PC-9 (cell line): ENCODE measurements around the gene MYBPHL.

Source experiments
- CTCF ChIP-seq: fragments of 200-600 bp; sonication (generic); conservative IDR thresholded peaks from 2 replicates; pipeline ENCODE4 v1.6.1; 2017; ENCODE audit warnings: mixed run types, antibody characterized with exemption, mild to moderate bottlenecking, moderate library complexity
- EZH2 ChIP-seq: fragments of 200-600 bp; sonication (generic); IDR thresholded peaks from 2 replicates; pipeline ENCODE4 v1.8.0; 2017; ENCODE audit warnings: antibody characterized with exemption, low read depth

- TF ChIP-seq CTCF (no peak), EZH2 (no peak)
These were observed 20.5 kb upstream of the MYBPHL start for GRCh38 chr1:109327285-109327684.
